Esophagus squamous epithelium (tissue), 5 donors: ENCODE measurements around the gene MAP1B. TPM values are rescaled to one million over a fixed set of nuclear protein-coding genes. Genes with fewer than 3 reads are reported as not detected.

ENCODE experiments used
- DNase-seq: peaks from one replicate; lab custom pipeline; 2025; lab: John Stamatoyannopoulos, UW
- H3K27ac ChIP-seq, 4 donors: fragments of 200-600 bp; sonication (generic); one replicate each; pipeline ENCODE4 v1.5.1; 2016 to 2019; ENCODE audit warnings: mild to moderate bottlenecking in 1 of 4
- H3K27me3 ChIP-seq, 4 donors: fragments of 200-600 bp; sonication (generic); 1 replicate in 3 of 4; 2 replicates in 1 of 4; pipeline versions ENCODE4 v1.5.1 to v1.6.0; 2017 to 2021; ENCODE audit warnings: antibody characterized with exemption in 1 of 4
- H3K36me3 ChIP-seq, 3 donors: fragments of 200-600 bp; sonication (generic); one replicate each; pipeline ENCODE4 v1.5.1; 2016 to 2019
- H3K4me1 ChIP-seq, 3 donors: fragments of 200-600 bp; sonication (generic); one replicate each; pipeline ENCODE4 v1.5.1; 2017 to 2019
- H3K4me3 ChIP-seq, 4 donors: fragments of 200-600 bp; sonication (generic); 1 replicate in 3 of 4; 2 replicates in 1 of 4; pipeline ENCODE4 v1.5.1; 2016 to 2019; ENCODE audit warnings: mild to moderate bottlenecking in 2 of 4, moderate library complexity in 1 of 4
- H3K9me3 ChIP-seq, 3 donors: fragments of 200-600 bp; sonication (generic); one replicate each; pipeline ENCODE4 v1.5.1; 2016 to 2019
- POLR2A ChIP-seq, 4 donors: fragments of 450-650 bp; IDR thresholded peaks; one replicate each; pipeline ENCODE4 v1.6.1; 2017; ENCODE audit warnings: antibody characterized with exemption in 4 of 4, mild to moderate bottlenecking in 4 of 4, moderate library complexity in 3 of 4
- WGBS, 2 donors: methylation state at CpG; one replicate each; pipeline ENCODE4 v1.1.5; 2018; 5-methylcytosine and 5-hydroxymethylcytosine counted together
- intact Hi-C: fragments of 100-400 bp; cut with DNase I; formaldehyde crosslinking; loops from one replicate; pipeline ENCODE4 v1.15.0; 2022
- total RNA-seq, 4 donors: library from RNA; depleted of rRNA; stranded (reverse); fragments of >200 nt; gene quantifications; one replicate each; pipeline ENCODE4 v1.1.0, GENCODE V29; 2016
- TF ChIP-seq, protein P1 (sequence below), 6 experiments: fragments of 450-650 bp in 4 of 6; fragments of 200-600 bp in 2 of 6; sonication (generic) in 2 of 6; IDR thresholded peaks; one replicate each; pipeline ENCODE4 v1.5.1; 2016 to 2019; ENCODE audit warnings: antibody characterized with exemption in 6 of 6, mild to moderate bottlenecking in 4 of 6, moderate library complexity in 4 of 6
- donor health status: DM: yes; HTN: yes; CAD: no.

Gene MAP1B
- total RNA-seq, 4 donors from 2014 or later = 8.2 to 180 (median 29.6) TPM

DNA sequence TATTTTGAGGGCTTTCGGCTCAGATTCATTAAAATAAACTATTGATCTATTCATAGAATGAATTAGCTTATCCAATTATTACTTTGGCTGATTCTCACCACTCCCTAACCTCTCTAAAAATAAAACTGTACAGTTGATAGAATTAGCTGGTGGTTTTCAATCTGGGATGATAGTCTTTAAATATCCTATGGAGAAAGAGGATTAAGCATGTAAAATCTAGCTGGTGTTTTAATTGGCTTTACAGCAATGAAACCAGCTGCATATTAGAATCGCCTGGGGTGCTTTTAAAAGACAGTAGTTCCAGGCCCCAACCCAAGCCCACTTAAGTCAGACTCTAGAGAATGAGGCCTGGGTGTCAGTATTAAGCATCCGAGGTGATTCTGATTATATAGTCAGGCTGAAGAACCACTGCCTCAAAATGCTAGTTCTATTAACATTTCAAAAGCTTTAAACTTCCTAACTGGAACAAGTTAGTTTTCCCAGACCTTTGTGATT lies 95.1 kb downstream of the MAP1B start:
- H3K9me3 ChIP-seq = no peaks in the 10 kb centered on the region
- no peaks in the 10 kb centered on the region for H3K4me1 ChIP-seq
- intact Hi-C loops = no loop called here
- H3K36me3 ChIP-seq = peaks cover 0 to 45% (median 0%) of the 10 kb centered on the region in 3 donors
- no peak overlapping the region for H3K27ac ChIP-seq
- TF ChIP-seq POLR2A (IDR thresholded peaks at IDR 0.05) = no peak
- TF ChIP-seq, protein P1, sequence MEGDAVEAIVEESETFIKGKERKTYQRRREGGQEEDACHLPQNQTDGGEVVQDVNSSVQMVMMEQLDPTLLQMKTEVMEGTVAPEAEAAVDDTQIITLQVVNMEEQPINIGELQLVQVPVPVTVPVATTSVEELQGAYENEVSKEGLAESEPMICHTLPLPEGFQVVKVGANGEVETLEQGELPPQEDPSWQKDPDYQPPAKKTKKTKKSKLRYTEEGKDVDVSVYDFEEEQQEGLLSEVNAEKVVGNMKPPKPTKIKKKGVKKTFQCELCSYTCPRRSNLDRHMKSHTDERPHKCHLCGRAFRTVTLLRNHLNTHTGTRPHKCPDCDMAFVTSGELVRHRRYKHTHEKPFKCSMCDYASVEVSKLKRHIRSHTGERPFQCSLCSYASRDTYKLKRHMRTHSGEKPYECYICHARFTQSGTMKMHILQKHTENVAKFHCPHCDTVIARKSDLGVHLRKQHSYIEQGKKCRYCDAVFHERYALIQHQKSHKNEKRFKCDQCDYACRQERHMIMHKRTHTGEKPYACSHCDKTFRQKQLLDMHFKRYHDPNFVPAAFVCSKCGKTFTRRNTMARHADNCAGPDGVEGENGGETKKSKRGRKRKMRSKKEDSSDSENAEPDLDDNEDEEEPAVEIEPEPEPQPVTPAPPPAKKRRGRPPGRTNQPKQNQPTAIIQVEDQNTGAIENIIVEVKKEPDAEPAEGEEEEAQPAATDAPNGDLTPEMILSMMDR (IDR thresholded peaks at IDR 0.05) = no peak
- H3K27me3 ChIP-seq = peaks cover 0 to 5% (median 0%) of the 10 kb centered on the region in 4 donors
- no peak for DNase-seq
- 76 to 85% methylated on average over 3 of the region's 3 CpGs for WGBS, 2 donors
- H3K4me3 ChIP-seq = no peak overlapping the region

DNA sequence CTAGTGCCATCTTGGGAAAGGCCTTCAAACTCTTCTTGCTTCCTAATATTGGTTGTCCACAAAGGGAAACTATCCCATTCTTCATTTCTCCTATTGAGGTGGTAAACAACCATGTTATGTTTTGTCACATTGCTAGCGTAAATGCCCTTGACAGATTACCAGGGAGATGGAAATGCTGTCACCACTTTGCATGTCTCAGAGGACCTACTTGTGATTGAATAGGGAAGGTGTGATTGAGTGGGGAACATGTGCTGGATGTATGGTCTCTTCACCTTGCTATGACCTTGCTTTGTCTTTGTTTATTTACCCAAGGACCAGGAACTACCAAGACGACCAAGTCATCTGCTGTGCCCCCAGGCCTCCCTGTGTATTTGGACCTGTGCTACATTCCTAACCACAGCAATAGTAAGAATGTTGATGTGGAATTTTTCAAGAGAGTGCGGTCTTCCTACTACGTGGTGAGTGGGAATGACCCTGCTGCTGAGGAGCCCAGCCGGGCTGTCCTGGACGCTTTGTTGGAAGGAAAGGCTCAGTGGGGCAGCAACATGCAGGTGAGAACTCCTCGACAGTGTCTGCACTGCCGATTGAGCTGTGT lies 96.1 kb downstream of the MAP1B start:
- no peak overlapping the region for H3K4me3 ChIP-seq
- 76 to 81% methylated on average over 4 to 6 of the region's 8 CpGs for WGBS, 2 donors
- H3K27ac ChIP-seq = no peak overlapping the region
- peaks cover 0 to 35% (median 0%) of the 10 kb centered on the region in 3 donors for H3K36me3 ChIP-seq
- peaks cover 0 to 2% (median 0%) of the 10 kb centered on the region in 4 donors for H3K27me3 ChIP-seq
- no peaks in the 10 kb centered on the region for H3K9me3 ChIP-seq
- intact Hi-C loops = no loop called here
- DNase-seq = no peak
- TF ChIP-seq POLR2A (IDR thresholded peaks at IDR 0.05) = no peak
- TF ChIP-seq, protein P1 (IDR thresholded peaks at IDR 0.05) = no peak
- H3K4me1 ChIP-seq = no peaks in the 10 kb centered on the region

DNA sequence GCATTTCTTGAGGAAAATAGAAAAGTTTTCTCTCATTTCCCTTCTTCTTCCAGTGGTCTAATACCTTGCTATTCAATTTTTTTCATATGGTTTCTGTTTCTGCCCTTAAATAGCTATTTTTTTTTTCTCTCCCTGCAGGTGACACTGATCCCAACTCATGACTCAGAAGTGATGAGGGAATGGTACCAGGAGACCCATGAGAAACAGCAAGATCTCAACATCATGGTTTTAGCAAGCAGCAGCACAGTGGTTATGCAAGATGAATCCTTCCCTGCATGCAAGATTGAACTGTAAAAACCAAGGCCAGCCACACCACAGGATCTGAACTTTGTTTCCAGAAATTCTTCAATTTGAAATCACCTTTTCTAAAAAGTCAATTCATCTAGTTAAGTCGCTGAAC lies 97.7 kb downstream of the MAP1B start:
- no peak overlapping the region for H3K27ac ChIP-seq
- TF ChIP-seq POLR2A (IDR thresholded peaks at IDR 0.05) = no peak
- TF ChIP-seq, protein P1 (IDR thresholded peaks at IDR 0.05) = no peak
- intact Hi-C loops = no loop called here
- H3K9me3 ChIP-seq = no peaks in the 10 kb centered on the region
- H3K4me1 ChIP-seq = peaks cover 0 to 4% (median 0%) of the 10 kb centered on the region in 3 donors
- H3K36me3 ChIP-seq = peaks cover 0 to 29% (median 0%) of the 10 kb centered on the region in 3 donors
- no peak for DNase-seq
- 94 to 100% methylated on average over 1 of the region's 1 CpG for WGBS, 2 donors
- no peak overlapping the region for H3K4me3 ChIP-seq
- no peaks in the 10 kb centered on the region for H3K27me3 ChIP-seq

GRCh38 chr5:72205431-72206009 lies 98.2 kb downstream of the MAP1B start:
- DNase-seq = no peak
- no peaks in the 10 kb centered on the region for H3K27me3 ChIP-seq
- WGBS, 2 donors = 98 to 100% methylated on average over 3 of the region's 3 CpGs
- no peak overlapping the region for H3K4me3 ChIP-seq
- peaks cover 0 to 29% (median 0%) of the 10 kb centered on the region in 3 donors for H3K36me3 ChIP-seq
- no peak overlapping the region for H3K27ac ChIP-seq
- TF ChIP-seq, protein P1 (IDR thresholded peaks at IDR 0.05) = no peak
- TF ChIP-seq POLR2A (IDR thresholded peaks at IDR 0.05) = no peak
- intact Hi-C loops = no loop called here
- H3K4me1 ChIP-seq = peaks cover 0 to 7% (median 2%) of the 10 kb centered on the region in 3 donors
- H3K9me3 ChIP-seq = no peaks in the 10 kb centered on the region

DNA sequence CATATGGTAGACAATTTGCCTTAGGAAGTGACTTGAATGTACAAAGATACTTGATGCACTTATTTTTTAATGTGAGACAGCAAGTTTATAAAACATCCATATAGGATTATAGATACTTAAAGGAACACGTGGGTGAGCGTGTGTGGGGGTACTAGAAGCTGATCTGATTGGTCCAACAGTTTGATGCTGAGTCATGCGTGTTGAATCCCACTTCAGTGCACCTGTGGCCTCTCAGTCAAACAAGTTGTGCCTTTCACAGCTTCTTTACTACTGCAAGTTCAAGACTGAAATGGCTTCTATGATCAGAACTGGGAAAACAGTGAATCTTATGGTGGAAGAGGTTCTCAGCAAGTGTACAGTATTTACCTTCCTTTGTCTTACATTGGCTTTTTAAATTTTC lies 98.9 kb downstream of the MAP1B start:
- Histone ChIP-seq H3K27ac (no peak overlapping the region), H3K9me3 (no peaks in the 10 kb centered on the region), H3K36me3 (peaks cover 0 to 29% (median 0%) of the 10 kb centered on the region in 3 donors), H3K4me1 (peaks cover 0 to 14% (median 8%) of the 10 kb centered on the region in 3 donors), H3K4me3 (no peak overlapping the region), H3K27me3 (no peaks in the 10 kb centered on the region)
- no peak for TF ChIP-seq POLR2A (IDR thresholded peaks at IDR 0.05)
- TF ChIP-seq, protein P1 (IDR thresholded peaks at IDR 0.05) = no peak
- no peak for DNase-seq
- WGBS, 2 donors = 76 to 79% methylated on average over 3 of the region's 3 CpGs
- intact Hi-C loops = no loop called here
